Ishikawa (cell line): Measurements from ENCODE around the gene FMNL2.

Experiments used
- CEBPB ChIP-seq: IDR thresholded peaks from 2 replicates; pipeline ENCODE4 v1.6.1; 2012
- CREB1 ChIP-seq: IDR thresholded peaks from 2 replicates; pipeline ENCODE4 v1.6.1; 2012; ENCODE audit warnings: low read depth
- EGR1 ChIP-seq: IDR thresholded peaks from 2 replicates; pipeline ENCODE4 v1.6.1; 2012
- EP300 ChIP-seq: IDR thresholded peaks from 2 replicates; pipeline ENCODE4 v1.6.1; 2012; ENCODE audit warnings: borderline replicate concordance
- FOXM1 ChIP-seq: IDR thresholded peaks from 2 replicates; pipeline ENCODE4 v1.6.1; 2012; ENCODE audit warnings: low read depth, borderline replicate concordance
- NFIC ChIP-seq: IDR thresholded peaks from 2 replicates; pipeline ENCODE4 v1.6.1; 2012
- RAD21 ChIP-seq: IDR thresholded peaks from 2 replicates; pipeline ENCODE4 v1.6.1; 2012; ENCODE audit warnings: low read depth
- TAF1 ChIP-seq: IDR thresholded peaks from 2 replicates; pipeline ENCODE4 v1.6.1; 2012; ENCODE audit warnings: low read depth, mild to moderate bottlenecking
- TCF12 ChIP-seq: IDR thresholded peaks from 2 replicates; pipeline ENCODE4 v1.6.1; 2012; ENCODE audit warnings: low read depth
- TEAD4 ChIP-seq: IDR thresholded peaks from 2 replicates; pipeline ENCODE4 v1.6.1; 2012
- YY1 ChIP-seq: IDR thresholded peaks from 2 replicates; pipeline ENCODE4 v1.6.1; 2012; ENCODE audit warnings: low read depth
- ZBTB7A ChIP-seq: IDR thresholded peaks from 2 replicates; pipeline ENCODE4 v1.6.1; 2012; ENCODE audit warnings: low read depth
- TF ChIP-seq, protein P1 (sequence below): IDR thresholded peaks from 2 replicates; pipeline ENCODE4 v1.6.1; 2012
- TF ChIP-seq, protein P2 (sequence below): IDR thresholded peaks from 2 replicates; pipeline ENCODE4 v1.6.1; 2012
- TF ChIP-seq, protein P3 (sequence below): IDR thresholded peaks from 2 replicates; pipeline ENCODE4 v1.6.1; 2012; ENCODE audit warnings: low read depth, mild to moderate bottlenecking

FMNL2 gene

DNA sequence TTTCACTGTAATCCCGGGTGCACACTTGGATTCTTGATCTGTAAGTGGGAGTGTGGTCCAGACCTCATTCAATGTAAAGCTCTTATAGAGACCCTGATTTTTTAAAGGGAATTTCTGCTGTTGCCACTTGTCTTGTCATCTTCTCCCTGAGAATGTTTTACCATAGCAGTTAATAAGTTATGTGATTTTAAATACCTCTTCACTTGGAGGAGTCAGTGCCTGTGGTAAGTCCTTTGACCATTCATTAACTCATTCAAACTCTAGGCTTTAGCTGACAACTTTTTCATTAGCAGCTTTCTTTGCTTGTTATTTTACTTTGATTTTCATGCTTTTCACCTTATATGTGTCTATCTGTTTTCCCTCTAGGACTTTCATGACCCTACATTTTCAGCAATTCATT lies 51.3 kb downstream of the FMNL2 start:
- no peak for TF ChIP-seq CREB1
- TF ChIP-seq, protein P1, sequence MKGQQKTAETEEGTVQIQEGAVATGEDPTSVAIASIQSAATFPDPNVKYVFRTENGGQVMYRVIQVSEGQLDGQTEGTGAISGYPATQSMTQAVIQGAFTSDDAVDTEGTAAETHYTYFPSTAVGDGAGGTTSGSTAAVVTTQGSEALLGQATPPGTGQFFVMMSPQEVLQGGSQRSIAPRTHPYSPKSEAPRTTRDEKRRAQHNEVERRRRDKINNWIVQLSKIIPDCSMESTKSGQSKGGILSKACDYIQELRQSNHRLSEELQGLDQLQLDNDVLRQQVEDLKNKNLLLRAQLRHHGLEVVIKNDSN: no peak
- TF ChIP-seq TCF12: no peak
- TF ChIP-seq ZBTB7A: no peak
- TF ChIP-seq, protein P2, sequence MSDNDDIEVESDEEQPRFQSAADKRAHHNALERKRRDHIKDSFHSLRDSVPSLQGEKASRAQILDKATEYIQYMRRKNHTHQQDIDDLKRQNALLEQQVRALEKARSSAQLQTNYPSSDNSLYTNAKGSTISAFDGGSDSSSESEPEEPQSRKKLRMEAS: no peak
- no peak for TF ChIP-seq CEBPB
- TF ChIP-seq TAF1: no peak
- no peak for TF ChIP-seq TEAD4

DNA sequence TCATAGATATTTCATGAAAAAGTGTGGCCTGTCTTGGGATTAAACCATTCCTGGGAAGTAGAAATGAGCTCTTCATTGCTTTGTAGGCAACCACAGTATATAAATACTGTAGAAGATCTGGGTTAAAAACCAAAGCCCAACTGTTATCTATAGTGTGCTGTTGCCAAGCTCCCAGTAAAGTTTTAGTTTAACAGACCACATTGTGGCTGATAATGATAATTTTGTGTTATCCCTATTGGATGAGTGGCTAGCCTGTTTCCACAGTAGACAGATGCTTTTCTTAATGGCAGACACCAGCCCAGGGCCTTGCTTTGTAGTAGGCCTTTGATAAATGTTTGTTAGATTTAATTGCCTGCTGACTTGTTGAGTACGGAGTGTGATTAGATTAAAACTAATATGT lies 52.1 kb downstream of the FMNL2 start:
- TF ChIP-seq TEAD4 (no peak), TAF1 (no peak)

DNA sequence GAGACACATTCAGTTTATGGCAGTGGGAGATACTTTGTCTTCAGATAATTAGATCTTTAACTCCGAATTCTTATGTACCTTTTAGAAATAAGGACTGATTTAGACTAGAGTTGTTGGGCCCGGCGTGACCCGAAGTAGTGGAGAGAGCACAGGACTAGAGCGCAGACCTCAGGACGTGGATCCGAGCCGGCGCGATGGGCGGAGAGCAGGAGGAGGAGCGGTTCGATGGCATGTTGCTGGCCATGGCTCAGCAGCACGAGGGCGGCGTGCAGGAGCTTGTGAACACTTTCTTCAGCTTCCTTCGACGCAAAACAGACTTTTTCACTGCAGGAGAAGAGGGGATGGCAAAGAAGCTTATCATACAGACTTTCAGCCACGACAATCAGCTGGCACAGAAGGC lies 54.5 kb downstream of the FMNL2 start:
- TF ChIP-seq EGR1 (no peak), TCF12 (no peak), FOXM1 (no peak), TAF1 (no peak), CEBPB (no peak), CREB1 (no peak), RAD21 (no peak), NFIC (no peak), EP300 (no peak)
- TF ChIP-seq, protein P2: no peak
- TF ChIP-seq, protein P1: no peak
- TF ChIP-seq, protein P3, sequence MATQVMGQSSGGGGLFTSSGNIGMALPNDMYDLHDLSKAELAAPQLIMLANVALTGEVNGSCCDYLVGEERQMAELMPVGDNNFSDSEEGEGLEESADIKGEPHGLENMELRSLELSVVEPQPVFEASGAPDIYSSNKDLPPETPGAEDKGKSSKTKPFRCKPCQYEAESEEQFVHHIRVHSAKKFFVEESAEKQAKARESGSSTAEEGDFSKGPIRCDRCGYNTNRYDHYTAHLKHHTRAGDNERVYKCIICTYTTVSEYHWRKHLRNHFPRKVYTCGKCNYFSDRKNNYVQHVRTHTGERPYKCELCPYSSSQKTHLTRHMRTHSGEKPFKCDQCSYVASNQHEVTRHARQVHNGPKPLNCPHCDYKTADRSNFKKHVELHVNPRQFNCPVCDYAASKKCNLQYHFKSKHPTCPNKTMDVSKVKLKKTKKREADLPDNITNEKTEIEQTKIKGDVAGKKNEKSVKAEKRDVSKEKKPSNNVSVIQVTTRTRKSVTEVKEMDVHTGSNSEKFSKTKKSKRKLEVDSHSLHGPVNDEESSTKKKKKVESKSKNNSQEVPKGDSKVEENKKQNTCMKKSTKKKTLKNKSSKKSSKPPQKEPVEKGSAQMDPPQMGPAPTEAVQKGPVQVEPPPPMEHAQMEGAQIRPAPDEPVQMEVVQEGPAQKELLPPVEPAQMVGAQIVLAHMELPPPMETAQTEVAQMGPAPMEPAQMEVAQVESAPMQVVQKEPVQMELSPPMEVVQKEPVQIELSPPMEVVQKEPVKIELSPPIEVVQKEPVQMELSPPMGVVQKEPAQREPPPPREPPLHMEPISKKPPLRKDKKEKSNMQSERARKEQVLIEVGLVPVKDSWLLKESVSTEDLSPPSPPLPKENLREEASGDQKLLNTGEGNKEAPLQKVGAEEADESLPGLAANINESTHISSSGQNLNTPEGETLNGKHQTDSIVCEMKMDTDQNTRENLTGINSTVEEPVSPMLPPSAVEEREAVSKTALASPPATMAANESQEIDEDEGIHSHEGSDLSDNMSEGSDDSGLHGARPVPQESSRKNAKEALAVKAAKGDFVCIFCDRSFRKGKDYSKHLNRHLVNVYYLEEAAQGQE: no peak

DNA sequence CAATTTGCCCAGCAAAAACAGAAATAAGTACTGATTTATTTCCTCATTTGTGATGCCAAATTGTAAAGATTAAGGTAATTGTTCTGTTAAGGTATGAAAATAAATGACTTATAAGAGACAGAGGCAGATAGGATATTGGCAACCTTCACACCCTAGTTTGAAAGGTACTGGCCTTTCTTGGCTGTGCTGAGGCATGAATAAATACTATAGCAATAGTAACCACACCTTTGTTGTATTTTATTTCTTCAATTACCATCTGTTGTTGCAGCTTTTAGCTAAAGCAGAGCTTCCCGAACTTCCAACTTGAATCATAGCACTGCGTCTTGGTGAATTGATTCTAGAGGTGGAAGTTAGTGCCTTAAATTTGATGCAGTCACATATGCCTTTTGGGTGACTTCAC lies 55.9 kb downstream of the FMNL2 start:
- TF ChIP-seq ZBTB7A (no peak), YY1 (no peak), TCF12 (no peak), FOXM1 (no peak), EP300 (no peak), CREB1 (no peak)
- TF ChIP-seq, protein P3: no peak

DNA sequence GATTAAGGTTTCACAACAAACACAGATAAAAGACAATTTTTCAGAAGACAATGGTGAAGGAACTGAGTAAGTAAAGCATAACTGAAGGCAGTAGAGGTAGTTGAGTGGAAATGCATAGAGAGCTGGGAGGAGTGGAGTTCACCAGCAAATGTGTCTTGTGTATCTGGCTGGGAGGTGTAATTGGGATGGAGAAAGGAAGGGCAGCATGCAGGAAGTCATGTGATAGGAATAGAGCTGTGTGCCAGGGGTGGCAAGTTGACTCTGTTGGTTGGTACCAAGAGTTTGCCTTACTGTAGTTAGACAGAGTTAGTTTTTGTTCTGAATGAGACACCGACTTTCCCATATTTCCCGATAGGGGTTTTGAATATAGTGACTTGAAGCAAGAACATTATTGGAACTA lies 56.3 kb downstream of the FMNL2 start:
- no peak for TF ChIP-seq TAF1
- no peak for TF ChIP-seq EGR1
- TF ChIP-seq, protein P1: no peak
- no peak for TF ChIP-seq FOXM1
- TF ChIP-seq, protein P3: no peak
